Thyroid gland (tissue), 4 donors: ENCODE results near the gene RPL18A.

ENCODE experiments used
- CTCF ChIP-seq, 6 experiments: fragments of 200-600 bp in 3 of 6; fragments of 450-650 bp in 3 of 6; sonication (generic) in 3 of 6; IDR thresholded peaks; one replicate each; pipeline ENCODE4 v1.5.1; 2016 to 2019; ENCODE audit warnings: antibody characterized with exemption in 6 of 6, mild to moderate bottlenecking in 2 of 6, inconsistent platforms in 1 of 6, moderate library complexity in 1 of 6
- POLR2A ChIP-seq, 2 donors: fragments of 450-650 bp; IDR thresholded peaks; one replicate each; pipeline ENCODE4 v1.6.1; 2017; ENCODE audit warnings: antibody characterized with exemption in 2 of 2, mild to moderate bottlenecking in 2 of 2, moderate library complexity in 1 of 2

GRCh38 chr19:17910791-17911360 is 51.2 kb downstream of the RPL18A start:
- no peak for TF ChIP-seq CTCF (IDR thresholded peaks at IDR 0.05)
- no peak for TF ChIP-seq POLR2A (IDR thresholded peaks at IDR 0.05)
